Transverse colon (tissue), 4 donors: ENCODE data around the gene TRIM3. TPM values are rescaled to one million over a fixed set of nuclear protein-coding genes. Genes with fewer than 3 reads are reported as not detected.

ENCODE experiments used
- DNase-seq: peaks from one replicate; pipeline ENCODE4 v3.0.0-alpha.2; 2019
- H3K27ac ChIP-seq, 4 donors: fragments of 200-600 bp; sonication (generic); 2 replicates each; pipeline ENCODE4 v1.5.1; 2016 to 2018; ENCODE audit warnings: inconsistent platforms in 4 of 4
- H3K27me3 ChIP-seq: fragments of 200-600 bp; sonication (generic); 2 replicates; pipeline ENCODE4 v1.5.1; 2017; ENCODE audit warnings: inconsistent platforms
- H3K36me3 ChIP-seq, 4 donors: fragments of 200-600 bp; sonication (generic); 2 replicates each; pipeline ENCODE4 v1.5.1; 2017 to 2019; ENCODE audit warnings: inconsistent platforms in 4 of 4
- H3K4me1 ChIP-seq, 4 donors: fragments of 200-600 bp; sonication (generic); 2 replicates each; pipeline ENCODE4 v1.5.1; 2017 to 2020; ENCODE audit warnings: inconsistent platforms in 4 of 4
- H3K4me3 ChIP-seq, 4 donors: fragments of 200-600 bp; sonication (generic); 1 replicate in 1 of 4; 2 replicates in 3 of 4; pipeline versions ENCODE4 v1.5.1 to v1.6.1; 2017 to 2019; ENCODE audit warnings: inconsistent platforms in 4 of 4
- H3K9me3 ChIP-seq, 2 donors: fragments of 200-600 bp; sonication (generic); 2 replicates each; pipeline ENCODE4 v1.5.1; 2017 to 2019; ENCODE audit warnings: inconsistent platforms in 2 of 2
- CTCF ChIP-seq, 5 experiments: fragments of 200-600 bp in 3 of 5; fragments of 450-650 bp in 2 of 5; sonication (generic) in 3 of 5; IDR thresholded peaks; 1 replicate in 2 of 5; 2 replicates in 3 of 5; pipeline ENCODE4 v1.5.1; 2016 to 2017; ENCODE audit warnings: antibody characterized with exemption in 5 of 5, inconsistent platforms in 3 of 5, mild to moderate bottlenecking in 2 of 5, moderate library complexity in 1 of 5
- EP300 ChIP-seq: sonication (generic); formaldehyde crosslinking; IDR thresholded peaks from one replicate; pipeline ENCODE4 v1.6.1; 2017; ENCODE audit warnings: antibody characterized with exemption, low read depth
- POLR2A ChIP-seq: fragments of 450-650 bp; IDR thresholded peaks from one replicate; pipeline ENCODE4 v1.6.1; 2016; ENCODE audit warnings: antibody characterized with exemption, mild to moderate bottlenecking, moderate library complexity
- POLR2AphosphoS5 ChIP-seq, 3 donors: sonication (generic); formaldehyde crosslinking; IDR thresholded peaks; one replicate each; pipeline ENCODE4 v1.6.1; 2016; ENCODE audit warnings: antibody characterized with exemption in 3 of 3
- WGBS, 2 donors: methylation state at CpG; one replicate each; pipeline ENCODE4 v1.1.5; 2018; ENCODE audit warnings: low coverage in 1 of 2; 5-methylcytosine and 5-hydroxymethylcytosine counted together
- in situ Hi-C, 4 donors: fragments of 200-750 bp; cut with MboI; loops; one replicate each; pipeline versions ENCODE4 v1.15.0 to v1.15.1; 2017; ENCODE audit warnings: low sequenced_read_pairs in 3 of 4, low pct_ligation_motif_present in 1 of 4, low pct_unique_long_range_greater_than_20kb in 1 of 4
- intact Hi-C: fragments of 100-400 bp; cut with DNase I; formaldehyde crosslinking; loops from one replicate; pipeline ENCODE4 v1.15.1; 2023; ENCODE audit warnings: low total_unique reads
- total RNA-seq, 4 donors: library from RNA; depleted of rRNA; stranded (reverse); fragments of >200 nt; gene quantifications; one replicate each; pipeline ENCODE4 v1.1.0, GENCODE V29; 2016

The TRIM3 gene
- total RNA-seq, 4 donors from 2014 or later = 49.1 to 205 (median 67.9) TPM

- H3K27ac ChIP-seq = no peak overlapping the region
- in situ Hi-C loops = no loop called here
- 79% methylated on average over 1 of the region's 1 CpG; no CpG with 5 or more reads in 1 of the 2 donors for WGBS, 2 donors
- TF ChIP-seq EP300 (no peak), CTCF (IDR thresholded peaks at IDR 0.05) (no peak), POLR2A (no peak), POLR2AphosphoS5 (IDR thresholded peaks at IDR 0.05) (no peak)
- no peak overlapping the region for H3K4me3 ChIP-seq
- peaks cover 0 to 27% (median 11%) of the 10 kb centered on the region in 4 donors for H3K36me3 ChIP-seq
- no peaks in the 10 kb centered on the region for H3K4me1 ChIP-seq
- H3K27me3 ChIP-seq = no peaks in the 10 kb centered on the region
- no peaks in the 10 kb centered on the region for H3K9me3 ChIP-seq
- no peak for DNase-seq
- intact Hi-C loops = no loop called here
These were observed 14.7 kb downstream of the TRIM3 start for GRCh38 chr11:6459099-6459450.

GRCh38 chr11:6458352-6459098, 15.2 kb downstream of the TRIM3 start:
- H3K9me3 ChIP-seq = no peaks in the 10 kb centered on the region
- H3K4me3 ChIP-seq = no peak overlapping the region
- H3K4me1 ChIP-seq = no peaks in the 10 kb centered on the region
- in situ Hi-C loops = no loop called here
- no peak for DNase-seq
- H3K36me3 ChIP-seq = peaks cover 0 to 21% (median 9%) of the 10 kb centered on the region in 4 donors
- 83 to 100% methylated on average over 1 to 2 of the region's 2 CpGs for WGBS, 2 donors
- H3K27ac ChIP-seq = no peak overlapping the region
- intact Hi-C loops = no loop called here
- no peaks in the 10 kb centered on the region for H3K27me3 ChIP-seq
- TF ChIP-seq POLR2AphosphoS5 (IDR thresholded peaks at IDR 0.05) (no peak), EP300 (no peak), CTCF (IDR thresholded peaks at IDR 0.05) (no peak), POLR2A (no peak)

- Histone ChIP-seq H3K9me3 (no peaks in the 10 kb centered on the region), H3K4me1 (no peaks in the 10 kb centered on the region), H3K4me3 (no peak overlapping the region), H3K27ac (no peak overlapping the region), H3K27me3 (no peaks in the 10 kb centered on the region), H3K36me3 (peaks cover 0 to 21% (median 7%) of the 10 kb centered on the region in 4 donors)
- no peak for DNase-seq
- TF ChIP-seq POLR2AphosphoS5 (IDR thresholded peaks at IDR 0.05) = no peak
- TF ChIP-seq EP300 = no peak
- TF ChIP-seq CTCF (IDR thresholded peaks at IDR 0.05) = no peak
- TF ChIP-seq POLR2A = no peak
- 94% methylated on average over 26 of the region's 26 CpGs; no CpG with 5 or more reads in 1 of the 2 donors for WGBS, 2 donors
- in situ Hi-C loops = no loop called here
- intact Hi-C loops = no loop called here
These were observed 16.0 kb downstream of the TRIM3 start for GRCh38 chr11:6457581-6458320.

GRCh38 chr11:6456361-6457073, 17.2 kb downstream of the TRIM3 start:
- Histone ChIP-seq H3K4me3 (no peak overlapping the region), H3K27me3 (no peaks in the 10 kb centered on the region), H3K27ac (no peak overlapping the region), H3K4me1 (no peaks in the 10 kb centered on the region), H3K36me3 (peaks cover 0 to 25% (median 7%) of the 10 kb centered on the region in 4 donors), H3K9me3 (no peaks in the 10 kb centered on the region)
- no peak for DNase-seq
- in situ Hi-C loops = no loop called here
- intact Hi-C loops = no loop called here
- 96% methylated on average over 53 of the region's 56 CpGs; no CpG with 5 or more reads in 1 of the 2 donors for WGBS, 2 donors
- TF ChIP-seq POLR2AphosphoS5 (IDR thresholded peaks at IDR 0.05) = no peak
- no peak for TF ChIP-seq CTCF (IDR thresholded peaks at IDR 0.05)
- TF ChIP-seq EP300 = no peak
- no peak for TF ChIP-seq POLR2A
